Epithelial cell of proximal tubule (primary cell): ENCODE data around the gene C5AR1. TPM values are rescaled to one million over a fixed set of nuclear protein-coding genes. Genes with fewer than 3 reads are reported as not detected.
"Not testable (repeated sequence)": the region's sequence is repeated elsewhere in the genome, so short reads cannot be mapped to it uniquely, and the experiment has no call there.

ENCODE experiments used
- DNase-seq: peaks from one replicate; pipeline ENCODE4 v3.0.0-alpha.2; 2011; ENCODE audit warnings: low read depth
- H3K4me3 ChIP-seq: 2 replicates; pipeline ENCODE4 v1.5.1; 2011; ENCODE audit warnings: low read depth, mild to moderate bottlenecking, low read length
- CTCF ChIP-seq: conservative IDR thresholded peaks from 2 replicates; pipeline ENCODE4 v1.5.1; 2012; ENCODE audit warnings: low read depth, mild to moderate bottlenecking, low read length
- total RNA-seq: library from RNA; depleted of rRNA; stranded (reverse); fragments of >200 nt; gene quantifications from 2 replicates; pipeline ENCODE4 v1.2.3, GENCODE V29; 2015

Gene C5AR1
- total RNA-seq, 1 donor from 2014 or later: not detected

- no peak for DNase-seq
- no peak overlapping the region for H3K4me3 ChIP-seq
- no peak for TF ChIP-seq CTCF
These were observed 47.2 kb downstream of the C5AR1 start for GRCh38 chr19:47356900-47357299.

- H3K4me3 ChIP-seq: no peak overlapping the region
- TF ChIP-seq CTCF: peak; percentile 44
These were observed 48.4 kb downstream of the C5AR1 start for GRCh38 chr19:47357788-47358680.

GRCh38 chr19:47358936-47359335 lies 49.3 kb downstream of the C5AR1 start:
- no peak overlapping the region for H3K4me3 ChIP-seq
- TF ChIP-seq CTCF: no peak
- DNase-seq: no peak

More at GRCh38 chr19:47357788-47358680, 48.4 kb downstream of the C5AR1 start:
- DNase-seq: no peak

- no peak for DNase-seq
- no peak for TF ChIP-seq CTCF
- H3K4me3 ChIP-seq: no peak overlapping the region
These were observed 52.7 kb downstream of the C5AR1 start for GRCh38 chr19:47362321-47362720.

GRCh38 chr19:47363758-47364531 lies 54.3 kb downstream of the C5AR1 start:
- no peak overlapping the region for H3K4me3 ChIP-seq
- no peak for TF ChIP-seq CTCF
- no peak for DNase-seq

- not testable (repeated sequence) for H3K4me3 ChIP-seq, DNase-seq
These were observed 55.8 kb downstream of the C5AR1 start for GRCh38 chr19:47365455-47365854.

- no peak for TF ChIP-seq CTCF
- no peak for DNase-seq
- H3K4me3 ChIP-seq: no peak overlapping the region
These were observed 60.5 kb downstream of the C5AR1 start for GRCh38 chr19:47370045-47370611.
